ENCODE results near the gene HBG1.

GRCh38 chr11:5237420-5237819 is 12.2 kb downstream of the HBG1 start:
- TF ChIP-seq, protein P1, sequence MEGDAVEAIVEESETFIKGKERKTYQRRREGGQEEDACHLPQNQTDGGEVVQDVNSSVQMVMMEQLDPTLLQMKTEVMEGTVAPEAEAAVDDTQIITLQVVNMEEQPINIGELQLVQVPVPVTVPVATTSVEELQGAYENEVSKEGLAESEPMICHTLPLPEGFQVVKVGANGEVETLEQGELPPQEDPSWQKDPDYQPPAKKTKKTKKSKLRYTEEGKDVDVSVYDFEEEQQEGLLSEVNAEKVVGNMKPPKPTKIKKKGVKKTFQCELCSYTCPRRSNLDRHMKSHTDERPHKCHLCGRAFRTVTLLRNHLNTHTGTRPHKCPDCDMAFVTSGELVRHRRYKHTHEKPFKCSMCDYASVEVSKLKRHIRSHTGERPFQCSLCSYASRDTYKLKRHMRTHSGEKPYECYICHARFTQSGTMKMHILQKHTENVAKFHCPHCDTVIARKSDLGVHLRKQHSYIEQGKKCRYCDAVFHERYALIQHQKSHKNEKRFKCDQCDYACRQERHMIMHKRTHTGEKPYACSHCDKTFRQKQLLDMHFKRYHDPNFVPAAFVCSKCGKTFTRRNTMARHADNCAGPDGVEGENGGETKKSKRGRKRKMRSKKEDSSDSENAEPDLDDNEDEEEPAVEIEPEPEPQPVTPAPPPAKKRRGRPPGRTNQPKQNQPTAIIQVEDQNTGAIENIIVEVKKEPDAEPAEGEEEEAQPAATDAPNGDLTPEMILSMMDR (IDR thresholded peaks at IDR 0.05): no peak
- no peak for TF ChIP-seq POLR2A (IDR thresholded peaks at IDR 0.05)
- no peak for TF ChIP-seq POLR2AphosphoS5 (IDR thresholded peaks at IDR 0.05)
- TF ChIP-seq EP300 (IDR thresholded peaks at IDR 0.05): no peak
